GM12872 (cell line): ENCODE data around the gene DLG4.

Experiments
- CTCF ChIP-seq: IDR thresholded peaks from 3 replicates; pipeline ENCODE4 v1.5.1; 2011; ENCODE audit warnings: low read depth, mild to moderate bottlenecking, low read length, moderate library complexity; ENCODE audit not compliant: insufficient read depth

DLG4 gene

GRCh38 chr17:7218758-7219157 is 878 bp downstream of the DLG4 start:
- TF ChIP-seq CTCF = no peak

- TF ChIP-seq CTCF = no peak
Measured at GRCh38 chr17:7218166-7218565, 1.5 kb downstream of the DLG4 start.

- TF ChIP-seq CTCF = no peak
Measured at GRCh38 chr17:7217113-7217987, 2.3 kb downstream of the DLG4 start.

- no peak for TF ChIP-seq CTCF
Measured at GRCh38 chr17:7216242-7217112, 3.2 kb downstream of the DLG4 start.

- TF ChIP-seq CTCF = no peak
Measured at GRCh38 chr17:7215652-7216180, 3.9 kb downstream of the DLG4 start.

- no peak for TF ChIP-seq CTCF
Measured at GRCh38 chr17:7215136-7215638, 4.4 kb downstream of the DLG4 start.
